Colonic mucosa (tissue), 4 donors: ENCODE measurements around the gene ATP9A. TPM values are rescaled to one million over a fixed set of nuclear protein-coding genes. Genes with fewer than 3 reads are reported as not detected.

Source experiments
- DNase-seq: peaks from one replicate; pipeline ENCODE4 v3.0.0-alpha.2; 2020
- H3K27ac ChIP-seq: fragments of 200-600 bp; one replicate; pipeline ENCODE4 v1.8.0; 2021
- H3K27me3 ChIP-seq: fragments of 200-600 bp; one replicate; pipeline ENCODE4 v1.8.0; 2021
- H3K36me3 ChIP-seq: fragments of 200-600 bp; one replicate; pipeline ENCODE4 v1.8.0; 2021
- H3K4me1 ChIP-seq: fragments of 200-600 bp; one replicate; pipeline ENCODE4 v1.8.0; 2021; ENCODE audit warnings: mild to moderate bottlenecking
- H3K4me3 ChIP-seq: fragments of 200-600 bp; one replicate; pipeline ENCODE4 v1.8.0; 2021
- H3K9ac ChIP-seq, 2 donors: one replicate each; pipeline ENCODE4 v1.7.0; 2013; ENCODE audit warnings: control low read depth in 2 of 2, low read depth in 2 of 2, low read length in 2 of 2
- H3K9me3 ChIP-seq: fragments of 200-600 bp; one replicate; pipeline ENCODE4 v1.8.0; 2021
- intact Hi-C: fragments of 100-400 bp; cut with DNase I; formaldehyde crosslinking; loops from one replicate; pipeline ENCODE4 v1.14.1; 2022
- total RNA-seq, 2 donors: library from RNA; stranded (reverse); fragmentation: NEBNext Ultra II Directional in 1 of 2; extraction: Animal tissue kit (Norgen Biotek cat#: 25700) in 1 of 2; gene quantifications; one replicate each; pipeline ENCODE4 v1.2.1, GENCODE V29; 2021
- TF ChIP-seq, protein P1 (sequence below): fragments of 200-600 bp; IDR thresholded peaks from one replicate; pipeline ENCODE4 v1.8.0; 2022; ENCODE audit warnings: antibody characterized with exemption, mild to moderate bottlenecking
- donor health status: healthy.
- donor health status: DM: no; HTN: no; CAD: no.
- donor health status: DM: no; HTN: no; CAD: no.

ATP9A gene
- total RNA-seq, 2 donors from 2014 or later: 40.2 to 70.1 TPM

DNA sequence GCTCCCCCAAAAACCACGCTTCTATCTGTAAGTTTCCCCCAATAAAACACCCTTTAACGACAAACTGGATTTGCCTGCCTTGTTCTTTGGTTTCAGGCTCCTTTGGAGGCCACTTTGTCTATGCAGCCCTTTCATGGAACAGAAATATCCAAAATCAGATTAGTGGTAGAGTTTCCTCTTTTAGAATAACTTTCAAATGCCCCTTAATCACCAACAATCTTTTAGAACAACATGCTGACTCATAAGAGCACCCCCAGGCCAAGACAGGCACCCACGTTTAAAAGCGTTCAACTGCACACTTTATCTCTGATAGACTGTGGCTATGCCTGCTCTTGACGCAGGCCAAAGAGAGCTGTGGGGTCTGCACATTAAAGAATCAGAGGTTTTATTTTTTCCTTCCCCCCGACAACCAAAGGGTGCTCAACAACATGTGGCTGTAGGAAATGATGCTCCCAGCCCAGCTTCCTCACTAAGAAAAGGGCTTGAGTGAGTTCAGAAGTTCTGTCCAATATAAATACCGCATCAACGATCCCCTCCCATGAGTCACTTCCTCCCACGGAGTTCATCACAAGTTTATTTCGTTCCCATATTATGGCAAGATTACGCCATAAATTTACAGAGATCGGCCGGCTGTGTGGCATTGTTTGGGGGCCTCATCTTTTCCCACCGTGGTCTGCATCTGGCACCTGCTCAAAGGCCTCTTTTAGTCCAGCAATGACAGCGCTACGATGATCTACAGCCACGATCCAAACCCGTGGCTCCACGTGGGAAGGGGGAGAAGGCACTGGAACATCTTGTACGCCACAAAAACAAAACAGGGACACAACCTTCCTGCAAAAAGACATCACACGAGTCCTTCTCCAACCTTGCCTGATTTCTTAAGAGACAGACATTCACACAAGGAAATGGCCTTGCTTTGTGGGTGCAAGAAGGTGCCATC is 136.9 kb downstream of the ATP9A start:
- H3K27me3 ChIP-seq: no peaks in the 10 kb centered on the region
- no peak overlapping the region for H3K9ac ChIP-seq
- H3K4me3 ChIP-seq: no peak overlapping the region
- H3K4me1 ChIP-seq: no peaks in the 10 kb centered on the region
- intact Hi-C loops: no loop called here
- DNase-seq: peak; percentile 24
- peak overlapping the region; percentile 7 for H3K27ac ChIP-seq
- no peaks in the 10 kb centered on the region for H3K36me3 ChIP-seq
- TF ChIP-seq, protein P1, sequence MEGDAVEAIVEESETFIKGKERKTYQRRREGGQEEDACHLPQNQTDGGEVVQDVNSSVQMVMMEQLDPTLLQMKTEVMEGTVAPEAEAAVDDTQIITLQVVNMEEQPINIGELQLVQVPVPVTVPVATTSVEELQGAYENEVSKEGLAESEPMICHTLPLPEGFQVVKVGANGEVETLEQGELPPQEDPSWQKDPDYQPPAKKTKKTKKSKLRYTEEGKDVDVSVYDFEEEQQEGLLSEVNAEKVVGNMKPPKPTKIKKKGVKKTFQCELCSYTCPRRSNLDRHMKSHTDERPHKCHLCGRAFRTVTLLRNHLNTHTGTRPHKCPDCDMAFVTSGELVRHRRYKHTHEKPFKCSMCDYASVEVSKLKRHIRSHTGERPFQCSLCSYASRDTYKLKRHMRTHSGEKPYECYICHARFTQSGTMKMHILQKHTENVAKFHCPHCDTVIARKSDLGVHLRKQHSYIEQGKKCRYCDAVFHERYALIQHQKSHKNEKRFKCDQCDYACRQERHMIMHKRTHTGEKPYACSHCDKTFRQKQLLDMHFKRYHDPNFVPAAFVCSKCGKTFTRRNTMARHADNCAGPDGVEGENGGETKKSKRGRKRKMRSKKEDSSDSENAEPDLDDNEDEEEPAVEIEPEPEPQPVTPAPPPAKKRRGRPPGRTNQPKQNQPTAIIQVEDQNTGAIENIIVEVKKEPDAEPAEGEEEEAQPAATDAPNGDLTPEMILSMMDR: no peak
- H3K9me3 ChIP-seq: no peaks in the 10 kb centered on the region

DNA sequence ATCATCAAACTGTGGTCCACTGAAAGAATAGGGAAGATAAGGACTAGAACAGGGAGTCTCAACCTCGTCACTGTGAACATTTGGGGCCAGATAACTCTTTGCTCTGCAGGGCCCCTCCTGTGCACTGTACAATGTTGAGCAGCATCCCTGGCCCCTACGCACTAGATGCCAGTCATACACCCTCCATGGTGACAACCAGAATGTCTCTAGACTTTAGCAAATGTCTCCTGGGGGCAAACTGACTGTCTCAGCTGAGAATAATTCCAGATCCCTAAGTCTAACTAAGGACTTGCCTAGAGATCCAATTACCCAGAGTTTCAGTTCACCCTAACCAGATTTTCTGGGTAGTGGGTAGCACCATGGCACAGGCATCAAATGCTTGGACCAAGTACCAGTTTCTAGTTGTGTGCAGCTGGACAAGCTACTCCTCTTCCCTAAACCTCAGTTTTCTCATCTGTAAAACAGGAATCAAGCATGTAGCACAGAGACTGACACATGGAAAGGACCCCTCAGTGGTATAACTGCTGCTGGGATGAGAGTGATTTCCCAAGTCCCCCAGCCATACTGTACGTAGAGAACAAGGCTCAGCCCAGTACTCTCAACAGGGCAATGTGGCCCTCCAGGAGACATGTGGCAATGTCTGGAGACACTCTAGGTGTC is 138.7 kb downstream of the ATP9A start:
- Histone ChIP-seq H3K27ac (no peak overlapping the region), H3K4me1 (no peaks in the 10 kb centered on the region), H3K9me3 (no peaks in the 10 kb centered on the region), H3K4me3 (no peak overlapping the region), H3K36me3 (no peaks in the 10 kb centered on the region), H3K27me3 (no peaks in the 10 kb centered on the region), H3K9ac (no peak overlapping the region)
- intact Hi-C loops: no loop called here
- DNase-seq: no peak
- TF ChIP-seq, protein P1: no peak

DNA sequence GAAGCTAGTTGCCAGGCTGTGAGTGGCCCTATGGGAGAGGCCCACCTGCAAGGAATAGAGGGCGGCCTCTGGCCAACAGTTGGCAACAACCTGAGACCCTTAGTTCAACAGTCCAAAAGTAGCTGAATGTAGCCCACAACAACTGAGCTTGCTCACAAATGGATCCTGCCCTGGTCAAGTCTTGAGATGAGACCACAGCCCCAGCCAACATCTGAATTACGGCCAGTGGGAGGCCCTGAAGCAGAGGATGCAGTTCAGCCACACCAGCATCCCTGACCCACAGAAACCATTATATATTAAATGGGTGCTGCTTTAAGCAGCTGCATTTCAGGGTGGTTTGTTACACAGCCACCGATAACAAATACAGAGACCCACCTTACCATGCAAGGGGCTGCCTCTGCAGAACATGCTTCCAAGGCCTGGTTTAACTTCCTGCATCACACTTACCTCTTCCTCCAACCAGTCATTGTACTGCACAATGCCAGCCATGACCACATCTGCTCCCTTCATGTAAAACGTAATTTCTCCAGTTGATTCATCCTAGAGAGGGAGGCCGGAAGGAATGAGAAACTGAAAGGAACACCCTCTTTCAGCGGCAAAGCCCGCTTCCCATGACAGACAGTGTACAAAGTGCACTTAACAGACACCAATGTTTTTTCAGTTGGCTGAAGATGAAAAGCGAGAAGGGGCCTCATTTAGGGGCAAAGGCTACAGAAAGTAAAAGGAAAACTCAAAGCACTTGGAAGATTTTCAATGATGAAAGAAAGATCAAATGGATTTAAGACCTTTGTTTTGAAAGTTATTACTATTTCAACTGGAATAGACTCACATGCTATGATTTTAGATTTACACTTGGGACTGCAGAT is 139.4 kb downstream of the ATP9A start:
- no peak overlapping the region for H3K4me3 ChIP-seq
- no peak overlapping the region for H3K27ac ChIP-seq
- H3K4me1 ChIP-seq: no peaks in the 10 kb centered on the region
- H3K36me3 ChIP-seq: no peaks in the 10 kb centered on the region
- no peak for DNase-seq
- intact Hi-C loops: no loop called here
- H3K9ac ChIP-seq: no peak overlapping the region
- H3K9me3 ChIP-seq: no peaks in the 10 kb centered on the region
- H3K27me3 ChIP-seq: no peaks in the 10 kb centered on the region
- TF ChIP-seq, protein P1: no peak

DNA sequence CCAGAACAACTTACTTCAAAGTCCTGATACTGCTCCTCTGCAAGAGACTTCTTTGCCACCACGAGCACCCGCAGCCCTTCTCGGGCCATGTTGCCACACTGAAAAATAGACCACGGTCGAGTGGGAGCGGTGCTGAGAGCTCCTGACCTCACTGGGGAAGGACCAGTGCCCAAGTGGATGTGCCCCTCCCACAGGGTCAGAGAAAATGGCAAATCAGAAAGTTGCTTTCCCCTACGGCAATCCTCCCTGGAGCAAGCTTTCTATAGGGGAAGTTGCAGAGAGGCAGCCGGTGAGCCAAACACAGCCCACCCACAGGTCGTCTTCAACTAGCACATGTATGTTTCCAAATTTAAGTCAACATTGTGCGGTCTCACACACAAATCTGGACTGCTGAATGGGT is 140.6 kb downstream of the ATP9A start:
- TF ChIP-seq, protein P1: no peak
- no peak overlapping the region for H3K4me3 ChIP-seq
- no peaks in the 10 kb centered on the region for H3K27me3 ChIP-seq
- H3K9me3 ChIP-seq: no peaks in the 10 kb centered on the region
- no peak for DNase-seq
- no peaks in the 10 kb centered on the region for H3K4me1 ChIP-seq
- intact Hi-C loops: no loop called here
- H3K27ac ChIP-seq: no peak overlapping the region
- no peak overlapping the region for H3K9ac ChIP-seq
- H3K36me3 ChIP-seq: no peaks in the 10 kb centered on the region

DNA sequence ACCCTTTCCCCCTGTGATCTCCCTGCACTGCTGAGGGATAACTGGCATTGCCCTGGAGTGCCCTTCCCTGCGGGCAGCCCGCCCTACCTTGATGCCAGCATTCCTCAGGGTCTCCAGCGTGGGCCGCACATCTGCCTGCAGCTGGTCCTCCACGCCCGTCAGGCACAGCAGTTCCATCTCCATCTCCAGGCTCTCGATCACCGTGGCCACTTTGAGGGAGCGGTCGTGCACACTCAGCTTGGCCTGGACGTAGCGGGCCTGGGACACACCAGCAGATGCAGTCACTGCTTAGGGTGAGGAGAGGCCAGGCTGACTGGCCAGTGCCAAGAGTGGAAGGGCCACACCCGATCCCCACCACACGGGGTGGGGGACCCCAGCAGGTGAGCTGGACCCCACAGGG is 143.1 kb downstream of the ATP9A start:
- H3K27ac ChIP-seq: no peak overlapping the region
- no peaks in the 10 kb centered on the region for H3K36me3 ChIP-seq
- intact Hi-C loops: no loop called here
- H3K4me3 ChIP-seq: no peak overlapping the region
- no peaks in the 10 kb centered on the region for H3K9me3 ChIP-seq
- no peaks in the 10 kb centered on the region for H3K4me1 ChIP-seq
- H3K27me3 ChIP-seq: no peaks in the 10 kb centered on the region
- TF ChIP-seq, protein P1: no peak
- no peak for DNase-seq
- H3K9ac ChIP-seq: no peak overlapping the region
